NB4 (cell line): Measurements from ENCODE around the gene SESN2.
A peak's percentile ranks its signal among the peaks of the same experiment; 100 is the strongest.

ENCODE experiments used
- DNase-seq: peaks from one replicate; pipeline ENCODE4 v3.0.0; 2010; ENCODE audit warnings: low read depth
- H3K4me3 ChIP-seq: one replicate; pipeline ENCODE4 v1.5.1; 2011; ENCODE audit warnings: mild to moderate bottlenecking, low read depth, low read length, moderate library complexity
- MYC ChIP-seq: IDR thresholded peaks from 2 replicates; pipeline ENCODE4 v1.6.1; 2011; ENCODE audit warnings: low read depth, low read length
- POLR2A ChIP-seq: IDR thresholded peaks from 2 replicates; pipeline ENCODE4 v1.6.1; 2011; ENCODE audit warnings: mild to moderate bottlenecking; ENCODE audit not compliant: insufficient read length; ENCODE audit errors: extremely low read depth
- TF ChIP-seq, protein P1 (sequence below): IDR thresholded peaks from one replicate; pipeline ENCODE4 v1.5.1; 2012; ENCODE audit warnings: low read depth, low read length
- TF ChIP-seq, protein P2 (sequence below): IDR thresholded peaks from 2 replicates; pipeline ENCODE4 v1.6.1; 2011; ENCODE audit warnings: low read depth, low read length

Gene SESN2, protein sequence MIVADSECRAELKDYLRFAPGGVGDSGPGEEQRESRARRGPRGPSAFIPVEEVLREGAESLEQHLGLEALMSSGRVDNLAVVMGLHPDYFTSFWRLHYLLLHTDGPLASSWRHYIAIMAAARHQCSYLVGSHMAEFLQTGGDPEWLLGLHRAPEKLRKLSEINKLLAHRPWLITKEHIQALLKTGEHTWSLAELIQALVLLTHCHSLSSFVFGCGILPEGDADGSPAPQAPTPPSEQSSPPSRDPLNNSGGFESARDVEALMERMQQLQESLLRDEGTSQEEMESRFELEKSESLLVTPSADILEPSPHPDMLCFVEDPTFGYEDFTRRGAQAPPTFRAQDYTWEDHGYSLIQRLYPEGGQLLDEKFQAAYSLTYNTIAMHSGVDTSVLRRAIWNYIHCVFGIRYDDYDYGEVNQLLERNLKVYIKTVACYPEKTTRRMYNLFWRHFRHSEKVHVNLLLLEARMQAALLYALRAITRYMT

DNA sequence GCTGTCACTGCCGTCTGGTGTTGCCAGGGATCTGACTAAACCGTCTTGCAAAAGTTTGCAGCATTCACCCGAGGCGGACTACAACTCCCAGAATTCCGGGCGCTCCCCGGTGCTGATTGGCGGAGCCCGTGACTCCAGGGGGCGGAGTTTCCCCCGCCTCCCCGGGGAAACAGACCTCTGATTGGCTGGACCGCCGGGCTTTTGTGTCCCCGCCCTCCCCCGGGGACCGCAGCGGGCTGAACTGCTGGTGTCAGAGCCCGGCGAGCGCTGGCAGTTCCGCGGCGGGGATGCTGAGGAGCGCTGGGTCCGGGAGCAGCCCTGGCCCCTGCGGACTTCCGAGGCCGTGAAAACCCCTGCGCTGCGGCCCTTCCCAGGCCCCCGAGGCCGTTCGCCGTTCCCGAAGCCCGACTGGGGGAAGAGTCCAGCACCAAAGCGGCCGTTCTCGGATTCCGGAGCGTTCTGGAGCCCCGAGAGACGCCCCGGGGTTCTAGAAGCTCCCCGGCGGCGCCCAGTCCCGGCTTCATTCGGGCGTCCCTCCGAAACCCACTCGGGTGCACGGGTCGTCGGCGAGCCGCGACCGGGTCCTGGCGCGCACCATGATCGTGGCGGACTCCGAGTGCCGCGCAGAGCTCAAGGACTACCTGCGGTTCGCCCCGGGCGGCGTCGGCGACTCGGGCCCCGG lies at the start of gene SESN2:
SESN2 (plus strand) TSS at position 267 of the 682 bp plus-strand sequence; CDS start at position 597, 330 bp downstream.
- peak within 1 kb of the TSS; percentile 62 for H3K4me3 ChIP-seq
- DNase-seq: peak; percentile 98
- TF ChIP-seq MYC (peak; percentile 62), POLR2A (peak; percentile 80)
- TF ChIP-seq, protein P1, sequence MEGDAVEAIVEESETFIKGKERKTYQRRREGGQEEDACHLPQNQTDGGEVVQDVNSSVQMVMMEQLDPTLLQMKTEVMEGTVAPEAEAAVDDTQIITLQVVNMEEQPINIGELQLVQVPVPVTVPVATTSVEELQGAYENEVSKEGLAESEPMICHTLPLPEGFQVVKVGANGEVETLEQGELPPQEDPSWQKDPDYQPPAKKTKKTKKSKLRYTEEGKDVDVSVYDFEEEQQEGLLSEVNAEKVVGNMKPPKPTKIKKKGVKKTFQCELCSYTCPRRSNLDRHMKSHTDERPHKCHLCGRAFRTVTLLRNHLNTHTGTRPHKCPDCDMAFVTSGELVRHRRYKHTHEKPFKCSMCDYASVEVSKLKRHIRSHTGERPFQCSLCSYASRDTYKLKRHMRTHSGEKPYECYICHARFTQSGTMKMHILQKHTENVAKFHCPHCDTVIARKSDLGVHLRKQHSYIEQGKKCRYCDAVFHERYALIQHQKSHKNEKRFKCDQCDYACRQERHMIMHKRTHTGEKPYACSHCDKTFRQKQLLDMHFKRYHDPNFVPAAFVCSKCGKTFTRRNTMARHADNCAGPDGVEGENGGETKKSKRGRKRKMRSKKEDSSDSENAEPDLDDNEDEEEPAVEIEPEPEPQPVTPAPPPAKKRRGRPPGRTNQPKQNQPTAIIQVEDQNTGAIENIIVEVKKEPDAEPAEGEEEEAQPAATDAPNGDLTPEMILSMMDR: no peak
- TF ChIP-seq, protein P2, sequence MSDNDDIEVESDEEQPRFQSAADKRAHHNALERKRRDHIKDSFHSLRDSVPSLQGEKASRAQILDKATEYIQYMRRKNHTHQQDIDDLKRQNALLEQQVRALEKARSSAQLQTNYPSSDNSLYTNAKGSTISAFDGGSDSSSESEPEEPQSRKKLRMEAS: peak; percentile 37

DNA sequence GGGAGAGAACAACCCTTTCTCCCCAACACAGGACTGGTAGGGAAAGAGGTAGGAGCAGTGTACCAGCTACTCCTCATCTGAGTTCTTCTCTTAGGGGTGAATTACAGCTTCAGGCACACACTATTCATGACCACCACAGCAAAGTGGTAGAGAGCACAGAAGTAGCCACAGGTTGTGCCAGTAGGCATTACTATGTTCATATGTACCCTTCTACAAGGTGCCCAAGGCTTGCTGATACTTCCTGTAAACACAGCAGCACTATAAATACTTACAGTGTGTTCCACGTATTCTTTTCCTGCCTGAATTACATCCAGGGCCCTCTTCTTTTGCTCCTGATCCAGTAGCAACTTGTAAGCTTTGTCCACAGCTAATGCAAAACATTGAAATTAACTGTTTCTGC lies 49.6 kb upstream of the SESN2 start:
- TF ChIP-seq, protein P1: no peak
- H3K4me3 ChIP-seq: no peak overlapping the region
- DNase-seq: no peak

DNA sequence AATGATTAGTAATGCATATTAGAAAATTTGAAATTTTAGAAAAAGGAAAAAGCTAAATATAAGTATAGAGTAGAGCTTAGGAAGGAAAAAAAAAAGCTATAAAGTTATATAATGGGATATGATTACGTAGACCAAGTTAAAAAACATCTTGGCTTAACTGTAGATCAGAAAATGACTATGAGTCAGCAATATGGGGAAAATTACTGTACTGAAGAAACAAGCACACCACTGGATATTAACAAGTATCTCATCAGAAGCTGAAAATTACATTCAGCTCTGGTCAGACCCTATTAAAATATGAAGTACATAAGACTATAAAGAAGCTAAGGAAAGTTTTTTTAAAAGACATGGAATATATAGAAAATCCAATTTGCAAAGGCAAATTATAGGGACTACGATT lies 46.0 kb upstream of the SESN2 start:
- H3K4me3 ChIP-seq: no peak overlapping the region
- TF ChIP-seq, protein P1: no peak
- TF ChIP-seq, protein P2: no peak
- TF ChIP-seq POLR2A: no peak
- DNase-seq: no peak

DNA sequence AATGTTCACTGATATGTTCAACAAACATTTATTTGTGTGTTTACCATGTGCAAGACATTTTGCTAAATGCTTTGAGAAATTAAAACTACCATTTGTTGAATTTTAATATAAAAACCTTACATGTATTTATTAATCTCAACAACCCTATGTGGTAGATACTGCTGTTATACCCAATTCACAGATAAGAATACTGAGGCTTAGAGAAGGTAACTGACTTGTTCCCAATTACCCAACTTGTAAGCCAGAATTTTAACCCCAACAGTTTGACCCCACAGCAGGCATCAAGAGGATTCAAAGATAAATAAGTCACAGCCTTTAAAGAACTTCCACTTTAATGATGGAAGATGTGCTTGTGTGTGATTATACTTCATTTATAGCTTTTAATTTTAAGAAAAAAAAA lies 30.2 kb upstream of the SESN2 start:
- H3K4me3 ChIP-seq: no peak overlapping the region
- TF ChIP-seq MYC (no peak), POLR2A (no peak)
- TF ChIP-seq, protein P1: no peak
- TF ChIP-seq, protein P2: no peak
- no peak for DNase-seq

DNA sequence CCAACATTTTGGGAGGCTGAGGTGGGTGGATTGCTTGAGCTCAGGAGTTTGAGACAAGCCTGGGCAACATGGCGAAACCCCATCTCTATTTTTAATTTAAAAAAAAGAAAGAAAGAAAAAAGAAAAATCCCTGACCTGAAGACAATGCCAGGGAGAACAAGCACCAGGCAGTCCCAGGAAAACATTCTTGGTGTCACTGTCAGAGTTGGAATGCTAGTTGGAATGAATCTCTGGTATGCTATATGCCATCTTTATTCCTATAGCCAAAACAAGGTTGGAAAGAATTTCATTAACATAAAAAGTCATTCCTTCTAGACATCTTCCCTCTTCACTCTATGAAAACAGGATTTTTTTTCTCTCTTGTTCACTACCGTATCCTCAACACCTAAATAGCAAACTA lies 29.3 kb upstream of the SESN2 start:
- TF ChIP-seq MYC (no peak), POLR2A (no peak)
- TF ChIP-seq, protein P2: no peak
- TF ChIP-seq, protein P1: no peak
- DNase-seq: no peak
- no peak overlapping the region for H3K4me3 ChIP-seq
